OCI-LY1 (cell line): ENCODE data around the gene CD164L2.

Experiments
- EZH2 ChIP-seq: fragments of 200-600 bp; sonication (generic), shearing (Covaris generic); IDR thresholded peaks from 2 replicates; pipeline ENCODE4 v1.8.0; 2017; ENCODE audit warnings: borderline replicate concordance, mixed run types, mild to moderate bottlenecking, antibody characterized with exemption, low read length, moderate library complexity, mixed read lengths
- TF ChIP-seq, protein P1 (sequence below): fragments of 200-600 bp; sonication (generic), shearing (Covaris generic); IDR thresholded peaks from 2 replicates; pipeline ENCODE4 v1.5.1; 2017; ENCODE audit warnings: mild to moderate bottlenecking, antibody characterized with exemption, low read length, moderate library complexity, mixed read lengths

DNA sequence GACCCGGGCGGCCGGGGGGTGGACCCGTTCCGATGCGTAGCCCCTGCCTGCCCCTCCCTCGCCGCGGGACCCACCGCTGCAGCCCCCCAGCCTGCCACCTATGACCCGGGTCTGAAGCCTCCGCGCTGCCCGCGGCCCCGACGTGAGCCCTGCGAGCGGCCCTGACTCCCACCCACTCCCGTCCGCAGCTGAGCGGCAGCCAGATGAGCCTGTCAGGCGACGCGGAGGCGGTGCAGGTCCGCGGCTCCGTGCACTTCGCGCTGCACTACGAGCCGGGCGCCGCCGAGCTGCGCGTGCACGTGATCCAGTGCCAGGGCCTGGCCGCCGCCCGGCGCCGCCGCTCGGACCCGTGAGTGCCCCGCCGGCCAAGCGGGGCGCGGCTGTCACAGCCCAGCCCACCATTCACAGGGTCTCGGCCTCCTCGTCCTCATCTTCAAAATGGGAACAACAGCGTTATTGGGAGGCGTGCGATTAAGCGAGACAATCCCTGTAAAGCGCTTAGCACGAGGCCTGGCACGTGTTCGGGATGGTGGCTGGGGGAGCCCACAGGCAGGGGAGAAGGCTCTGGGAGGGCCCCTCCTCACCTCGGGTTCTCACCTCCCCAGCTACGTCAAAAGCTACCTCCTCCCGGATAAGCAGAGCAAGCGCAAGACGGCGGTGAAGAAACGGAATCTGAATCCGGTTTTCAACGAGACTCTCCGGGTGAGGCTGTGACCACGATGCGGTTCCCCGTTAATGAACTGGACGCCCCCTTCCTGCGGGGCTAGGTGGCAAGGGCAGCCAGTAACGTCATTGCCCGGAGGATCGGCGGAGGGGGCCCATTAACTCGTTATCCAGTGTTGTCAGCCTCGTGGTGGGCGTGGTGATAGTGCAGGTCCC, 33.1 kb downstream of the CD164L2 start:
- TF ChIP-seq, protein P1, sequence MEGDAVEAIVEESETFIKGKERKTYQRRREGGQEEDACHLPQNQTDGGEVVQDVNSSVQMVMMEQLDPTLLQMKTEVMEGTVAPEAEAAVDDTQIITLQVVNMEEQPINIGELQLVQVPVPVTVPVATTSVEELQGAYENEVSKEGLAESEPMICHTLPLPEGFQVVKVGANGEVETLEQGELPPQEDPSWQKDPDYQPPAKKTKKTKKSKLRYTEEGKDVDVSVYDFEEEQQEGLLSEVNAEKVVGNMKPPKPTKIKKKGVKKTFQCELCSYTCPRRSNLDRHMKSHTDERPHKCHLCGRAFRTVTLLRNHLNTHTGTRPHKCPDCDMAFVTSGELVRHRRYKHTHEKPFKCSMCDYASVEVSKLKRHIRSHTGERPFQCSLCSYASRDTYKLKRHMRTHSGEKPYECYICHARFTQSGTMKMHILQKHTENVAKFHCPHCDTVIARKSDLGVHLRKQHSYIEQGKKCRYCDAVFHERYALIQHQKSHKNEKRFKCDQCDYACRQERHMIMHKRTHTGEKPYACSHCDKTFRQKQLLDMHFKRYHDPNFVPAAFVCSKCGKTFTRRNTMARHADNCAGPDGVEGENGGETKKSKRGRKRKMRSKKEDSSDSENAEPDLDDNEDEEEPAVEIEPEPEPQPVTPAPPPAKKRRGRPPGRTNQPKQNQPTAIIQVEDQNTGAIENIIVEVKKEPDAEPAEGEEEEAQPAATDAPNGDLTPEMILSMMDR, result no peak
- TF ChIP-seq EZH2, result no peak
